CD4-positive, alpha-beta T cell treated with Interleukin-6 for 4 hours (primary cell): Measurements from ENCODE around the gene ARHGAP19.

Source experiments
- DNase-seq: peaks from one replicate; pipeline ENCODE4 v3.0.0-alpha.2; 2020; ENCODE audit warnings: mixed read lengths

The ARHGAP19 gene

GRCh38 chr10:97292097-97292861 is at the start of gene ARHGAP19:
ARHGAP19 (minus strand) TSS chr10:97292637; CDS start chr10:97292627, 10 bp downstream.
- DNase-seq, result peak; percentile 95

GRCh38 chr10:97341416-97341815 is 49.0 kb upstream of the ARHGAP19 start:
- no peak for DNase-seq

- DNase-seq, result no peak
These were observed 45.6 kb upstream of the ARHGAP19 start for GRCh38 chr10:97338041-97338440.

- DNase-seq, result no peak
These were observed 44.8 kb upstream of the ARHGAP19 start for GRCh38 chr10:97336942-97337831.

- DNase-seq, result no peak
These were observed 44.0 kb upstream of the ARHGAP19 start for GRCh38 chr10:97336446-97336845.

- no peak for DNase-seq
These were observed 43.6 kb upstream of the ARHGAP19 start for GRCh38 chr10:97336006-97336405.

GRCh38 chr10:97335188-97335619 is 42.8 kb upstream of the ARHGAP19 start:
- DNase-seq, result no peak

- DNase-seq, result peak; percentile 92
These were observed 42.1 kb upstream of the ARHGAP19 start, which contains the start of gene FRAT2 for GRCh38 chr10:97334370-97335175. FRAT2 (minus strand) TSS chr10:97334729; CDS start chr10:97334572, 157 bp downstream.

- DNase-seq, result peak; percentile 38
These were observed 41.3 kb upstream of the ARHGAP19 start for GRCh38 chr10:97333601-97334369.

GRCh38 chr10:97333351-97333600 is 40.8 kb upstream of the ARHGAP19 start:
- DNase-seq, result peak; percentile 16

- no peak for DNase-seq
These were observed 40.3 kb upstream of the ARHGAP19 start for GRCh38 chr10:97332591-97333350.

GRCh38 chr10:97331153-97331703 is 38.8 kb upstream of the ARHGAP19 start:
- no peak for DNase-seq

- DNase-seq, result no peak
These were observed 37.3 kb upstream of the ARHGAP19 start for GRCh38 chr10:97329766-97330165.

GRCh38 chr10:97328646-97329453 is 36.4 kb upstream of the ARHGAP19 start:
- DNase-seq, result no peak

- DNase-seq, result no peak
These were observed 35.2 kb upstream of the ARHGAP19 start for GRCh38 chr10:97327348-97328294.

GRCh38 chr10:97325754-97326153 is 33.3 kb upstream of the ARHGAP19 start:
- no peak for DNase-seq

GRCh38 chr10:97323501-97323900 is 31.1 kb upstream of the ARHGAP19 start:
- no peak for DNase-seq

- DNase-seq, result no peak
These were observed 29.4 kb upstream of the ARHGAP19 start for GRCh38 chr10:97321804-97322190.
